Right lobe of liver (tissue), 6 donors: ENCODE results near the gene CSNK1G2. TPM values are rescaled to one million over a fixed set of nuclear protein-coding genes. Genes with fewer than 3 reads are reported as not detected.
A peak's percentile ranks its signal among the peaks of the same experiment; 100 is the strongest.

Source experiments
- ATAC-seq, 4 donors: fragments of 200-7000 bp; cut with Tn5 transposase; one replicate each; pipeline ENCODE4 v1.9.1; 2020; ENCODE audit warnings: mild to moderate bottlenecking in 4 of 4, moderate library complexity in 4 of 4
- DNase-seq, 3 donors: peaks; one replicate each; pipeline ENCODE4 v3.0.0-alpha.2; 2020
- H3K27ac ChIP-seq, 3 donors: fragments of 200-600 bp; one replicate each; pipeline ENCODE4 v1.8.0; 2022
- H3K27me3 ChIP-seq, 2 donors: fragments of 200-600 bp; one replicate each; pipeline ENCODE4 v1.8.0; 2022
- H3K36me3 ChIP-seq, 4 donors: fragments of 200-600 bp; sonication (generic) in 1 of 4; one replicate each; pipeline versions ENCODE4 v1.5.1 to v1.8.0; 2017 to 2022; ENCODE audit warnings: control low read depth in 1 of 4
- H3K4me1 ChIP-seq, 4 donors: fragments of 200-600 bp; sonication (generic) in 1 of 4; one replicate each; pipeline versions ENCODE4 v1.5.1 to v1.8.0; 2017 to 2022; ENCODE audit warnings: control low read depth in 1 of 4
- H3K4me3 ChIP-seq, 3 donors: fragments of 200-600 bp; one replicate each; pipeline ENCODE4 v1.8.0; 2022
- H3K9me3 ChIP-seq, 4 donors: fragments of 200-600 bp; sonication (generic) in 1 of 4; one replicate each; pipeline versions ENCODE4 v1.5.1 to v1.8.0; 2017 to 2022; ENCODE audit warnings: control low read depth in 1 of 4
- POLR2A ChIP-seq: fragments of 450-650 bp; IDR thresholded peaks from one replicate; pipeline ENCODE4 v1.6.1; 2017; ENCODE audit warnings: antibody characterized with exemption, mild to moderate bottlenecking
- WGBS: methylation state at CpG from one replicate; pipeline ENCODE4 v1.1.6; 2018; ENCODE audit warnings: low coverage, low lambda C conversion rate; ENCODE audit not compliant: insufficient coverage; ENCODE audit errors: missing lambda C conversion rate; 5-methylcytosine and 5-hydroxymethylcytosine counted together
- intact Hi-C, 2 donors: fragments of 100-400 bp; cut with DNase I; formaldehyde crosslinking; loops; one replicate each; pipeline versions ENCODE4 v1.11.2 to v1.14.1; 2022
- small RNA-seq, 2 experiments: library from RNA; depleted of rRNA; stranded (forward); fragments of <200 nt; gene quantifications; one replicate each; pipeline ENCODE3, GENCODE V24; 2016
- total RNA-seq, 6 experiments: library from RNA; depleted of rRNA in 2 of 6; stranded (reverse); fragments of >200 nt in 2 of 6; fragmentation: NEBNext Ultra II Directional in 3 of 6; extraction: Animal tissue kit (Norgen Biotek cat#: 25700) in 3 of 6; gene quantifications; one replicate each; pipeline versions ENCODE4 v1.1.0 to v1.2.4, GENCODE V29; 2016 to 2023
- TF ChIP-seq, protein P1 (sequence below), 4 donors: fragments of 200-600 bp in 3 of 4; fragments of 450-650 bp in 1 of 4; IDR thresholded peaks; one replicate each; pipeline versions ENCODE4 v1.5.1 to v1.8.0; 2016 to 2022; ENCODE audit warnings: antibody characterized with exemption in 4 of 4, mild to moderate bottlenecking in 2 of 4
- donor health status: DM: no; HTN: yes; CAD: no.
- donor health status: DM: no; HTN: no; CAD: no.
- donor health status: DM: no; HTN: no; CAD: no.
- donor health status: DM: no; HTN: yes; CAD: no.
- donor health status: DM: no; HTN: yes; CAD: no.

Gene CSNK1G2
- total RNA-seq, 6 experiments from 2014 or later: 14.4 to 35.2 (median 22.6) TPM

DNA sequence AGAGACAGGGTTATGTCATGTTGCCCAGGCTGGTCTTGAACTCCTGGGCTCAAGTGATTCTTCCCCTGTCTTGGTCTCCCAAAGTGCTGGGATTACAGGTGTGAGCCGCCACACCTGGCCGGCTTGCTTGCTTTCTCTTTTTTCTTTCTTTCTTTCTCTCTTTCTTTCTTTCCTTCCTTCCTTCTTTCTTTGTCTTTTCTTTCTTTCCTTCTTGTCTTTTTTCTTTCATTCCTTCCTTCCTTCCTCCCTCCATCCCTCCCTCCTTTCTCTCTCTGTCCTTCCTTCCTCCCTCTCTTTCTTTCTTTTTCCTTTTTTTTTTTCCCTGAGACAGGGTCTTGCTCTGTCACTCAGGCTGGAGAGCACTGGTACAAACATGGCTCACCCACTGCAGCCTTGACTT is 81.3 kb downstream of the CSNK1G2 start:
- TF ChIP-seq, protein P1, sequence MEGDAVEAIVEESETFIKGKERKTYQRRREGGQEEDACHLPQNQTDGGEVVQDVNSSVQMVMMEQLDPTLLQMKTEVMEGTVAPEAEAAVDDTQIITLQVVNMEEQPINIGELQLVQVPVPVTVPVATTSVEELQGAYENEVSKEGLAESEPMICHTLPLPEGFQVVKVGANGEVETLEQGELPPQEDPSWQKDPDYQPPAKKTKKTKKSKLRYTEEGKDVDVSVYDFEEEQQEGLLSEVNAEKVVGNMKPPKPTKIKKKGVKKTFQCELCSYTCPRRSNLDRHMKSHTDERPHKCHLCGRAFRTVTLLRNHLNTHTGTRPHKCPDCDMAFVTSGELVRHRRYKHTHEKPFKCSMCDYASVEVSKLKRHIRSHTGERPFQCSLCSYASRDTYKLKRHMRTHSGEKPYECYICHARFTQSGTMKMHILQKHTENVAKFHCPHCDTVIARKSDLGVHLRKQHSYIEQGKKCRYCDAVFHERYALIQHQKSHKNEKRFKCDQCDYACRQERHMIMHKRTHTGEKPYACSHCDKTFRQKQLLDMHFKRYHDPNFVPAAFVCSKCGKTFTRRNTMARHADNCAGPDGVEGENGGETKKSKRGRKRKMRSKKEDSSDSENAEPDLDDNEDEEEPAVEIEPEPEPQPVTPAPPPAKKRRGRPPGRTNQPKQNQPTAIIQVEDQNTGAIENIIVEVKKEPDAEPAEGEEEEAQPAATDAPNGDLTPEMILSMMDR (IDR thresholded peaks at IDR 0.05): no peak
- no peak for TF ChIP-seq POLR2A
- no peak for ATAC-seq

DNA sequence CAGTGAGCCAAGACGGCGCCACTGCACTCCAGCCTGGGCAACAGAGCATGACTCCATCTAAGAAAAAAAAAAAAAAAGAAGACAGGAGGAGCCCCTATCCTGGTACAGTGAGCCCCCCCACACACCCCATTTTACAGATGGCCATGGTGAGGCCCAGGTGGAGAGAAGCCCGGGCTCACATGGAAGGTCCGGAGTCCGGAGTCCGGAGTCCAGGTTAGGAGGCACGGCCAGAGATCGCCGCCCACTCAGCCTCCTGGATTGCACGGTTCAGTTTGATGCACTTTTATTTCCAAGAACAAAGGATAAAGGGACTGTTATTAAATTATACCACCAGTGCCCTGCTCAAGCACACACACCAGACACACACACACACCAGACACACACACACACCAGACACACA is 85.8 kb downstream of the CSNK1G2 start:
- Histone ChIP-seq H3K4me1 (peaks cover 0 to 25% (median 7%) of the 10 kb centered on the region in 4 donors), H3K9me3 (no peaks in the 10 kb centered on the region), H3K27me3 (no peaks in the 10 kb centered on the region), H3K4me3 (no peak overlapping the region), H3K27ac (peak overlapping the region in 2 of 3 donors; percentile 64 to 88), H3K36me3 (no peaks in the 10 kb centered on the region)
- 42% methylated on average over 10 of the region's 10 CpGs for WGBS
- DNase-seq: peak in 2 of 3 donors; percentile 73 to 74
- TF ChIP-seq POLR2A: no peak
- TF ChIP-seq, protein P1 (IDR thresholded peaks at IDR 0.05): no peak
- intact Hi-C loops: no loop called here
- peak; percentile 70 to 81 (median 76) for ATAC-seq

More for the DNA sequence above, 81.3 kb downstream of the CSNK1G2 start:
- no peaks in the 10 kb centered on the region for H3K9me3 ChIP-seq
- no peaks in the 10 kb centered on the region for H3K27me3 ChIP-seq
- intact Hi-C loops: loop anchor here in 1 of 2 donors (5.0 kb wide), 1 partner anchor 50 kb away; no protein-coding TSS in a partner anchor
- H3K4me3 ChIP-seq: no peak overlapping the region
- 100% methylated on average over 2 of the region's 2 CpGs for WGBS
- peaks cover 0 to 10% (median 0%) of the 10 kb centered on the region in 4 donors for H3K4me1 ChIP-seq
- H3K27ac ChIP-seq: no peak overlapping the region
- H3K36me3 ChIP-seq: no peaks in the 10 kb centered on the region
- no peak for DNase-seq

DNA sequence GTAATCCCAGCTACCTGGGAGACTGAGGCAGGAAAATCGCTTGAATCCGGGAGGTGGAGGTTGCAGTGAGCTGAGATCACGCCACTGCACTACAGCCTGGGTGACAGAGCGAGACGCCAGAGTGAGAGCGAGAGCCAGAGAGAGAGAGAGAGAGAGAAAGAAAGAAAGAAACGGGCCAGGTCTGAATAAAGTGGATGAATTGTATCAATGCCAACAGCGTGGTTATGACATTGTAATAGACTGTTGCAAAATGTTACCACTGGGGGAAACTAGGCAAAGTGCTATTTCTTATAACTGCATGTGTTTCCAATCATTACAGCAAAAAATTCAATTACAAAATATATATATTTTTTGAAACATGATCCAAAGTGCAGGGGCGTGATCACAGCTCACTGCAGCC is 86.4 kb downstream of the CSNK1G2 start:
- ATAC-seq: peak; percentile 44 to 66 (median 58)
- WGBS: 35% methylated on average over 9 of the region's 9 CpGs

More for the DNA sequence above, 86.4 kb downstream of the CSNK1G2 start:
- Histone ChIP-seq H3K27ac (peak overlapping the region in 2 of 3 donors; percentile 64 to 88), H3K36me3 (no peaks in the 10 kb centered on the region), H3K4me3 (no peak overlapping the region), H3K9me3 (no peaks in the 10 kb centered on the region), H3K4me1 (peaks cover under 1 to 30% (median 11%) of the 10 kb centered on the region in 4 donors), H3K27me3 (no peaks in the 10 kb centered on the region)
- TF ChIP-seq POLR2A: no peak
- TF ChIP-seq, protein P1 (IDR thresholded peaks at IDR 0.05): no peak
- intact Hi-C loops: no loop called here
- DNase-seq: peak in 1 of 3 donors; percentile 63

Small RNA genes within 50 kb of the gene (small RNA-seq; reads per million reads assigned to genes)
- 0 reads per million in 2 experiments for gene AC007136.1

Other genes with a start within 250 kb of the CSNK1G2 start
- gene ONECUT3, start 187.7 kb upstream of the CSNK1G2 start, total RNA-seq: not detected
- gene ATP8B3, start 128.9 kb upstream of the CSNK1G2 start, total RNA-seq: 1 to 10 TPM in 5 of 6 experiments, under 1 TPM in 1; 0.86 to 5.7 (median 3.1) TPM
- gene REXO1, start 92.7 kb upstream of the CSNK1G2 start, total RNA-seq: 10 to 100 TPM in 4 of 6 experiments, 1 to 10 TPM in 2; 8.0 to 17.7 (median 12.6) TPM
- gene KLF16, start 77.6 kb upstream of the CSNK1G2 start, total RNA-seq: 10 to 100 TPM in 5 of 6 experiments, 1 to 10 TPM in 1; 9.9 to 23.6 (median 10.8) TPM
- gene ABHD17A, start 55.7 kb upstream of the CSNK1G2 start, total RNA-seq: 10 to 100 TPM; 20.4 to 49.5 (median 23.5) TPM
- 1 to 10 TPM; 1.8 to 5.3 (median 2.7) TPM for gene ADAT3, start 35.8 kb upstream of the CSNK1G2 start, total RNA-seq
- gene SCAMP4, start 35.8 kb upstream of the CSNK1G2 start, total RNA-seq: 10 to 100 TPM; 22.1 to 60.6 (median 24.4) TPM
- 10 to 100 TPM; 22.2 to 42.6 (median 29.2) TPM for gene BTBD2, start 74.5 kb downstream of the CSNK1G2 start, total RNA-seq
- gene MKNK2, start 110.1 kb downstream of the CSNK1G2 start, total RNA-seq: 100 to 1,000 TPM in 4 of 6 experiments, 10 to 100 TPM in 2; 80.5 to 218 (median 117) TPM
- 10 to 100 TPM in 4 of 6 experiments, 1 to 10 TPM in 2; 8.3 to 13.8 (median 10.8) TPM for gene MOB3A, start 155.2 kb downstream of the CSNK1G2 start, total RNA-seq
- gene IZUMO4, start 155.7 kb downstream of the CSNK1G2 start, total RNA-seq: 1 to 10 TPM in 5 of 6 experiments, not detected in 1; 1.2 to 6.9 (median 4.2) TPM
- gene AP3D1, start 210.4 kb downstream of the CSNK1G2 start, total RNA-seq: 10 to 100 TPM; 55.5 to 99.0 (median 65.5) TPM
- gene DOT1L, start 222.8 kb downstream of the CSNK1G2 start, total RNA-seq: 10 to 100 TPM; 10.3 to 23.5 (median 14.9) TPM